Activated CD8-positive, alpha-beta memory T cell treated with anti-CD3 and anti-CD28 coated beads, Interleukin-2, amount 50 U/mL, for 24 hours (primary cell): ENCODE data around the gene SLC35E2B.

Source experiments
- DNase-seq: peaks from one replicate; pipeline ENCODE4 v3.0.0-alpha.2; 2020; ENCODE audit errors: extremely low read depth

SLC35E2B gene

DNA sequence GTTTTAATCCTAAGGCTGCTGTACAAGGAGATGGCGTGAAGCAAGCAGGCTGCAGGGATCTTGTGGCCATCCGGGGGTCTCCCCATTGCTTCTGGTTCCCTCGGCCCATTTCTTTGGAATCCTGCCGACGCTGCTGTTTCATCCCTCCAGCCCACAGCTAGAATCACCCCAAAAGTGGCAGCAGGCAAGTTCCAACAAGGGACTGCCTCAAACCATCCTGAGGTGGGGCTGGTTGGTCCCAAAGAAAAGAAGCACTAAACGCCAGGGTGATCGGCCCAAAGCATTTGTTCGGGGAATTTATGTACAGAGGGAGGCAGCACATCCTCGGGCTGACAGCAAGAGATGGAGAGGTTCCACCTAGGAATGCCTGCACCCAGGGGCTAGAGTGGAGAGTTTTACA, 81.8 kb downstream of the SLC35E2B start:
- no peak for DNase-seq

DNA sequence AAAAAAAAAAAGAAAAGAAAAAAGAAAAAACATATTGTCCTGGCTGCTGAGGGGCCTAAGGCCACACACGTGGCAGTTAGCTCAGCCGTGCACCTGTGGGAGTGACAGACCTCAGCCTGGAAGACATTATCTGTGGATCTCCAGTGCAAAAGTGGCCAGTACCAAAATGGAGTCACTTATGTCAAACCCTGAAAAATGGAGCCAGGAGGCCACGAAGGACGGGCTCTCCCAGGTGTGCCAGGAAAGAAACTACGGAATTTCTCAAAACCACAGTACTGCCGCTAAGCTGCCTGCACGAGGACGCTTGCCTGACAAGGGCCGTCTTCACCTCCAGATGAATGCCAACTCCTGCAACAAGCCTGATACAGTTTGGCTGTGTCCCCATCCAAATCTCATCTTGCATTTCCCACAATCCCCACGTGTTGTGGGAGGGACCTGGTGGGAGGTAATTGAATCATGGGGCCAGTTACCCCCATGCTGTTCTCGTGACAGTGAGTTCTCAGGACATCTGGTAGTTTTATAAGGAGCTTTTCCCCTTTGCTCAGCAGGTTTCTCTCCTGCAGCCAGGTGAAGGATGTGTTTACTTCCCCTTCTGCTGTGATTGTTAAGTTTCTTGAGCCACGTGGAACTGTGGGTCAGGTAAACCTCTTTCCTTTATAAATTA, 82.6 kb downstream of the SLC35E2B start:
- no peak for DNase-seq
